HG03196 (cell line): ENCODE data around the gene CFAP69.

Experiments
- ATAC-seq: cut with Tn5 transposase; IDR thresholded peaks from one replicate; pipeline ENCODE4 v1.9.1; 2021; ENCODE audit not compliant: unreplicated experiment

CFAP69 gene, protein sequence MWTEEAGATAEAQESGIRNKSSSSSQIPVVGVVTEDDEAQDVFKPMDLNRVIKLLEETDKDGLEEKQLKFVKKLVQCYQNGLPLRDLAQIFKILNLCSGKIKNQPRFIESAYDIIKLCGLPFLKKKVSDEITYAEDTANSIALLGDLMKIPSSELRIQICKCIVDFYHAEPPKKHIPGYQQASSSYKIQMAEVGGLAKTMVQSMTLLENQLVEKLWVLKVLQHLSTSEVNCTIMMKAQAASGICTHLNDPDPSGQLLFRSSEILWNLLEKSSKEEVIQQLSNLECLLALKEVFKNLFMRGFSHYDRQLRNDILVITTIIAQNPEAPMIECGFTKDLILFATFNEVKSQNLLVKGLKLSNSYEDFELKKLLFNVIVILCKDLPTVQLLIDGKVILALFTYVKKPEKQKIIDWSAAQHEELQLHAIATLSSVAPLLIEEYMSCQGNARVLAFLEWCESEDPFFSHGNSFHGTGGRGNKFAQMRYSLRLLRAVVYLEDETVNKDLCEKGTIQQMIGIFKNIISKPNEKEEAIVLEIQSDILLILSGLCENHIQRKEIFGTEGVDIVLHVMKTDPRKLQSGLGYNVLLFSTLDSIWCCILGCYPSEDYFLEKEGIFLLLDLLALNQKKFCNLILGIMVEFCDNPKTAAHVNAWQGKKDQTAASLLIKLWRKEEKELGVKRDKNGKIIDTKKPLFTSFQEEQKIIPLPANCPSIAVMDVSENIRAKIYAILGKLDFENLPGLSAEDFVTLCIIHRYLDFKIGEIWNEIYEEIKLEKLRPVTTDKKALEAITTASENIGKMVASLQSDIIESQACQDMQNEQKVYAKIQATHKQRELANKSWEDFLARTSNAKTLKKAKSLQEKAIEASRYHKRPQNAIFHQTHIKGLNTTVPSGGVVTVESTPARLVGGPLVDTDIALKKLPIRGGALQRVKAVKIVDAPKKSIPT

DNA sequence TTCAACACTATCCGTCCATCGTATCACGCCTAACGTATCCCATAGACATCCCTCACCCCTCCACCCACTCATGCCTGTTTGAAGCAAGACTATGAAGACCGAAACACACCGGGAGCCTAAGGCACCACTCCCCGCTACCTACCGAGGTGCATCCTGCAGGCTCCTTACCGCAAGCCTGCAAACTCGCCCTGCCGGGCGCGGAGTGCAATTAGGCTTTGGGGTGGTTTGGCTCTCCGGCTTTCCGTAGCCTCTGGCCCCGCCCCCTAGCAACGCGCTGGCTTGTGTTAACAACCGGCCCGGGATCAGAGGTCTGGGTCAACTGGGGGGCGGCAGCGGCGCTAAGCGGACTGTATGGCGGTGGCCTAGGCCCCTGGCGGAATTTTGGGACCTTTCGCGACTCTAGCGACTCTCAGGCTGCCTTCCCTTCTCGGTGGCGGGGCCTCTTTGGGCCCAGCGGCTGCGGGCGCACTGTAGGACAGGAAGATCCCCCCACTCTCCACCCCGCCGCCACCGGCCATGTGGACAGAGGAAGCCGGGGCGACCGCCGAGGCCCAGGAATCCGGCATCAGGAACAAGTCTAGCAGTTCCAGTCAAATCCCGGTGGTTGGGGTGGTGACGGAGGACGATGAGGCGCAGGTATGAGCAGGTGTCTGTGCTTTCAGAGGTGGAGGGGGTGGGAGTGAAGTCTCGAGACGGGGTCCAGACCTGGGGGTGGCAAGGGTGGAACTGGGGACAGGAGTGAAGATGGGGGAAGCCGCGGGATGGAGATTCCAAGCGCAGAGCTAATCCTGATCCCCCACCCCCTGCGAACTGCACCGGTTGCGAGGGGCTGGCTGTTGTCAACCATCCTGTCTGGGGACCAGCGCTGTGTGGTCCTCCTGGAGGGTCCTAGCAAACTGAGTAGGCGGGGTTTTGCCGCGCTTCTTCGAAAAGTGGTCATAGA lies at the start of gene CFAP69:
Gene CFAP69, plus strand, starts transcription at position 266 of the 943 bp plus-strand sequence. Its CDS starts 251 bp downstream, at position 517.
- peak; percentile 91 for ATAC-seq

DNA sequence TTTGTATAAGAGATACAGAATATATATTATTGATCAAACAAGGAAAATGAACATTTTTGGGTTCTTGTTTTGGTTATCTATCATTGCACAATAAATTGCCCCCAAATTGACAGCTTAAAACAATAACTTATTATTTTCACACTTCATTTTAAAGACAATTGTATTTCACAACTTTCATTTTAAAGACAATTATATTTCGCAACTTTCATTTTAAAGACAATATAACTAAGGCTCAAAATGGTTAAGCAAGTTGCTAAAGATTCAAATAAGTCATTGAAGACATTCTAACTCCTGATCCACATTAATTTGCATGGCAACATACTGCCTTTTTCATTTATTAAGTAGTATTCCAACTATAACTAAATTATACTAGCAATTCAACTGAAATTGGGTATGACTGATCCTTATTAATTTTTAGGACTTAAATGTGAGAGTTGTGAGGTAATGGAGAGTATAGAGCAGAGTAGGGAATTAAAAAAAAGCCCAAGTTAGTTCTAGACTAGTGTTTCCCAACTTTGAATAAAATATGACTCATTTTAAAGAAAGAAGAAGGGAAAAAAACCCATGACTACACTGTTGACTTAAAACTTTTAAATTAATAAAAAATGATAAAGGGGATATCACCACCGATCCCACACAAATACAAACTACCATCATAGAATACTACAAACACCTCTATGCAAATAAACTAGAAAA lies 43.3 kb upstream of the CFAP69 start:
- no peak for ATAC-seq

DNA sequence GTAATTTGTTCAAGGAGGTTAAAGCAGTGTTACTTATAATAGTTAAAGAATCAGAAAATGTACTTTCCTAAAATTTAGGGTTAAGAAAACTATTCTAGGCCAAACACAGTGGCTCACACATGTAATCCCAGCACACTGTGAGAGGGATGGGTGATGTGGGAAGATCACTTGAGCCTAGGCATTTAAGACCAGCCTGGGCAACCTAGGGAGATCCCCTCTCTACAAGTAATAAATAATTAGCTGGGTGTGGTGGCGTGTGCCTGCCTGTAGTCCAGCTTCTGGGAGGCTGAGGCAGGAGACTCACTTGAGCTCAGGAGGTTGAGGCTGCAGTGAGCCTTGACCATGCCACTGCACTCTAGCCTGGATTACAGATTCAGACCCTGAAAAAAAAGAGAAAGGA lies 37.0 kb upstream of the CFAP69 start:
- ATAC-seq = no peak

DNA sequence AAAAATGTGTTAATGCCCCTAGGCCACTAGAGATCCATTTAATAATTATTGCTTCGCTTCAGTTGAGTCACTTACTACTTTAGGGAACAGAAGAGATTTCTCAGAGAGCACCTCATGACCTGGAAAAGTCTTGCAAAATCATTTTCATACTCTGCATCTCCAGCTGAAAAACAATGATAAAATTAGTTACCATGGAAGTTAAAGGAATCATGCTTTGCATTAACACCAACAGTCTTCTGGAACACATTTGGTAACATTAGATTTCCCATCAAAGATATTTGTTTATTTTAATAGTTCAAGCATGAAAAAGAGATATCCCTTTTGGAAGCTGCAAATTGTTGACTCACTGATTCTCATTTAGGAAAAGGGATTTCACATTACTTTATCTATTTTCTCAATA lies 35.2 kb upstream of the CFAP69 start:
- no peak for ATAC-seq

DNA sequence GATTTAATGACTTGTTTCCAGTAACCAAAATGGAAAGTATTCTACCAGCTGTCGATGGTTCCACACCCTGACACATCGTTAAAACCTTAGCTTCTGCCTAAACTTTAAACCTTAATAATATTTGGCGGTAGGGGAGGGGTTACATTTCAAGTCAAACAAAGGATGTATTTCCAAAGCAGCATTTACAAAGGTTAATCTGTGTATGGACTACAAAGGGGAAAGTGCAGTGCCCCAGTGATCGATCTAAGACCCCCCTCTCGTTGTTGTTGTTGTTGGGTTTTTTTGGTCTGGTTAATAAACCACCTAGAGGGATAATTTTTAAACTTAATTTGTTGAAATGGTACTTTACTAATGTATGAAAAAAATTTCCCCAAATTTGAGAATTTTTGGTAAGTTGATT lies 34.5 kb upstream of the CFAP69 start:
- no peak for ATAC-seq

DNA sequence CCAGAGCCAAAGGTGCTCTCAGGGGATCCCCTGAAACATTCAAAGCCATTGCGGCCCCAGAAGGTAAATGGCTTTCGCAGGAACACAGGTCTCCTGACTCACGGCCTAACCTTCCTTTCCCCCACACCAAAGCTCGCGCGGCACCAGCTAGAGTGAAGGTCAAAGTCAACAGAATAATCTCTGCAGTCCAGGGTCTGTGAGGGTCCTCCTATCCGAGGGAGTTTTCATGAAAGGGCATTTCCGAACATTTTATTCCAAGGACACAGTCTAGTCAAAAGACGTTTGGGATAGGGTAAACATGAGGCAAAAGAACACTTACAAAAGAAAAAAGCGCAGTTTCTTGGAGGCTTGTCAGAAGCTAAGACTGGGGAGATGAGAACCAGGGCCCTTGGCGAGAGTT lies 34.0 kb upstream of the CFAP69 start:
- ATAC-seq = no peak

DNA sequence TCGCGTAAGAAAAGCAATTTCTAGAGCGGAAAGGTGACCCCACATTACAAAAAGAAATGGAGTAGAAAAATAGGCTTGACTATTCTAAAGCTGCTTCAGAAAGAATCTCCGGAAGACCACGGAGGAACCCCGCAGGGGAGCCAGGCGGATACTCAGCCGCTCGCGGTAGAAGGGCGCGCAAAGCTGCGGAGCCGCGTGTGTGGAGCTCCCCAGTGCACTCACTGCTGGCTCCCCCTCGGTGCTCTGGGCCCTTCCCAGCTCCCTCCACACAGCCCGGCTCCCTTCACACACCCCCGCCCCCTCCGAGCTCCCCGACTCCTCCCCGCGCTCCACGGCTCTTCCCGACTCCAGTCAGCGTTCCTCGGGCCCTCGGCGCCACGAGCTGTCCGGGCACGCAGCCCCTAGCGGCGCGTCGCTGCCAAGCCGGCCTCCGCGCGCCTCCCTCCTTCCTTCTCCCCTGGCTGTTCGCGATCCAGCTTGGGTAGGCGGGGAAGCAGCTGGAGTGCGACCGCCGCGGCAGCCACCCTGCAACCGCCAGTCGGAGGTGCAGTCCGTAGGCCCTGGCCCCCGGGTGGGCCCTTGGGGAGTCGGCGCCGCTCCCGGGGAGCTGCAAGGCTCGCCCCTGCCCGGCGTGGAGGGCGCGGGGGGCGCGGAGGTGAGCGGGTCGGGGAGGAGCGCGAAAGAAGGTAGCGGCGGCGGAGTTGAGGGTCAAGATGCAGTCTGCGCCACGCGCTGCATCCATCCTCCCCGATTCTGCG lies 33.4 kb upstream of the CFAP69 start, which contains the start of gene STEAP2:
Gene STEAP2, plus strand, starts transcription at position 350 of the 758 bp plus-strand sequence. CDS start 13,343 bp downstream, outside the sequence.
- ATAC-seq = peak; percentile 93

DNA sequence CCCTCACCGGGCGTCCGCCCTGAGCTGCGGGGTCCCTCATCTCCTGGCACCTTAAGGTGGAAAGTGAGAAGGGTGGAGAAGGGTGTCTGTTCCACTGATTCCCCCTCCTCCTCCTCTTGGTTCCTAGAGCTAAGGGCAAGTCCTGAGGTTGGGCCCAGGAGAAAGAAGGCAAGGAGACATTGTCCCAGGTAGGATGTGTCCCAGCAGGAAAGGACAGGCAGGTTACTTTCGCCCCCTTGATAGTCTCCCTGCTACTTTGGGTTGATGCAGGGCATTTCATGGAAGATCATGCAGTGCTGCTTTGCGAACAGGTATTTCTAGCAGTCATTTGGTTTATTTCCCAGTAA lies 32.9 kb upstream of the CFAP69 start:
- ATAC-seq = no peak

DNA sequence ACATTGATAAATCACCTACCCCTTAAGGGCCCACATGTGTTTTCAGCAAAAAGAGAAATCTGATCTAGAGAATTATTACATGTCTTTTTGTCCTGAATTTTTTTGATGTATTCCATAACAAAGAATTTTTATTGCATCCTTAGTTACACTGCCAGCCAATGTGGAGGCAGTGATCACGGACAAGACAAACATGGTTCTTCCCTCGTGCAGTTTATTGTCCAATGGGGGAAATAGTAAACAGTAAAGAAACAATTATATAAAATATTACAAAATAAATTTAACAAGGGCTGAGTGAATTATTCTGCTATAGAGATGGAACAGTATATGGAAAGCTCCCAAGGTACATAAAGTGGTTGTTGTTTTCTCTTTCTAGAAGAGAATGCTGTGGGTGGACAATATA lies 31.5 kb upstream of the CFAP69 start:
- no peak for ATAC-seq

DNA sequence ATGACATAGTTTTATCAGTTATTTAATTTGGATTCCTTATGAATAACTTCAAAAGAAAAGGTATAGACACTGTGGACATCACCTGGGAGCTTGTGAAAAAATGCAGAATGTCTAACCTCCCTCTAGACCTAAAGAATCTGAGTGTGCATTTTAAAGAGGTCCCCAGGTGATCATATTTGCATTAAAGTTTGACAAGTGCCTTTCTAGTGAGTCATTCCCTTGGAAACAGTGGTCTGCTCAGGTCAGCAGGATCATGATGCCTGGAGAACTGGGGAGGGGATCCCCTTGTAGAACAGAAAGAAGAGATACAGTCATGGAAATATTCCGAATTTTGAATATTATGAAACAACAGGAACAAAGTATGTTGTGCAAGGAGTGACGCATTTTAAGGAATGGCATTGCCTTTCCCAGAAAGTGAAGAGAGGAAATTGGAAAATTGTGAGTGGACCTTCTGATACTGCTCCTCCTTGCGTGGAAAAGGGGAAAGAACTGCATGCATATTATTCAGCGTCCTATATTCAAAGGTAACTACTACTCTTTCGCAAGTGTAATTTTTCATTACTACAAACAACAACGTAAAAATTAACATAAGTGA lies 28.8 kb upstream of the CFAP69 start:
- no peak for ATAC-seq

DNA sequence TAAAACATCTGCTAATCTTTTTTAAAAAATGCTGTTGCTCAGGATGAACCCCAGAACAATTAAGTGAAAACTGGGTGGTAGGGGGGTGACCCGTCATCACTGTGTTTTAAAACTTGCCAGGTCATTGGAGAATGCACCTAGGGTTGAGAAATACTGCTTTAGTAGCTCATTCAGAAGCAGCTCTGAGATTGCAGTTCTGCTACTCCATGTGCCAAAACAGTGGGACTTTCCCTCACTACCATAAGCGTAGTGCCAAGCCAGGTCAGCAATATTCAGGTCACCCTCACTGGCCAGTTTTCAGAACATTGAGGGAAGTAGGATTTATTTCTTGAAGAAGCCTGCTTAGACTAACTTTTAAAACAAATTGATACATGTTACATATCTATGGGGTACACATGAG lies 28.2 kb upstream of the CFAP69 start:
- ATAC-seq = no peak

DNA sequence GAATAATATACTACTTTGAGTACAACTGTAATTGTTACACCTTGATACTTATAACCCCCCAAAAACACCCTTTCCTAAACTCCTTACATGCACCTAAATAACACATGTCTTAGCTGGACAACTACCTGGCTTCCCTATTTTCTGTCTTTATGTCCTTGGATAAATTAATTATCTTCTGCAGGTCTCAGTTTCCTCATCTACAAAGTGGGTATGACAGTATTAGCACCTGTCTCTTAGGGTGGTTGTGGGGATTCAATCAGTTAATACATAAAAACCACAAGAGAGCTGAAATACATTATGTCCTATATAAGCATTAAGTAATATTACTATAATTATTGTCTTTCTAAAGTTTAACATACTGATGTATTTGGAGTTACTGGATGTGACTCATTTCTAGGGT lies 22.6 kb upstream of the CFAP69 start:
- ATAC-seq = no peak

DNA sequence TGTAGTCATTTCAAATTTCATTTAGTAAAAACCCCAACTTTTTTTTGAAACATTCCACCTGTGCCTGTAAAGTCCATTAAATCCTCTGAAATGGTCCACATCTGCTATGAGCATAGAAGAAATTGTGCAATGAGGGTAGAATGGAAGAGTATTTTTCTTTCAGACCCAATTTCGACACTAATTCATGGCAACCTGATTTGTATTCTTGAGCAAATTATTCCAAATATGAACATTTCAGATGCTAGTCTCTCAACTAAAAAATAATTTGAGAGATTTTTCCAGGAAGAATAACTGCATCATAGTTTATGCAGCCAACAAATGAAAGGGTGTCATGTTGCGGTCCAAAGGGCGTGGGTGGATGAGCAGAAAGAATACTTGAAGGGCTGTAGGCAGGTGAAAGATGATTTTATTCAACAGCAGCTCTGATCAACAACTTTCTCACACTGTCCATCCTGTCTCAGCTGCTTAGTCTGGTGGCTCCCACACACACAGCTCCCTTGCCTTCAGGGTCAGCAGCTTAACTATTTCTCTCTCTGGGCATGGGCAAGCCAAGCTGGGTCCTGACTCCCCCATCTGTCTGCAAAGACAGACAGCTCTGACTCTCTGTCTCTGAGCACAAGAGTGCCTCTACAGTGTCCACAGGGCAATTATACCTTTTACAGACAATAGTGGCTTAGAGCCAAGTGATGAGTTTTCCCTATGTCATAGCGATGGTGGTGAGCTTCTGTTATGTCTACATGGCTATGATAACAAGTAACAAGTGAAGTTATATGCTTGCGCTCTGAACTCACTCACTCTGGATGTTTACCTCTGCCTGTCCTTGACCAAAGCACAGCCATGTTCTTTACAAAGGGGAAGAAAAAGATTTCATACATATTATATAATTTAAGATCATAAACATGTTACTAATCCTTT lies 21.9 kb upstream of the CFAP69 start:
- ATAC-seq = no peak

DNA sequence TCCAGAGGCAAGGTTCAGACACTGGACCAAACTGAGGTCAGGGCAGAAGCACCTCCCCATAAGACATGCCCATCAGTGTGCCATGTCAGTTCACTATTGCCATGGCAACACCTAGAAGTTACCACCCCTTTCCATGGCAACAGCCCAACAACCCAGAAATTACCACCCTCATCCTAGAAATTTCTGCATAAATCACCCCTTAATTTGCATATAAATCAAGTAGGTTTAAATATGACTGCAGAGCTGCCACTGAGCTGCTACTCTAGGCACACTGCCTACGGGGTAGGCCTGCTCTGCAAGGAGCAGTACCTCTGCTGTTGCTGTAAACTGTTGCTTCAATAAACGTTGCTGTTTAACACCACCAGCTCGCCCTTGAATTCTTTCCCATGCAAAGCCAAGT lies 20.8 kb upstream of the CFAP69 start:
- no peak for ATAC-seq

DNA sequence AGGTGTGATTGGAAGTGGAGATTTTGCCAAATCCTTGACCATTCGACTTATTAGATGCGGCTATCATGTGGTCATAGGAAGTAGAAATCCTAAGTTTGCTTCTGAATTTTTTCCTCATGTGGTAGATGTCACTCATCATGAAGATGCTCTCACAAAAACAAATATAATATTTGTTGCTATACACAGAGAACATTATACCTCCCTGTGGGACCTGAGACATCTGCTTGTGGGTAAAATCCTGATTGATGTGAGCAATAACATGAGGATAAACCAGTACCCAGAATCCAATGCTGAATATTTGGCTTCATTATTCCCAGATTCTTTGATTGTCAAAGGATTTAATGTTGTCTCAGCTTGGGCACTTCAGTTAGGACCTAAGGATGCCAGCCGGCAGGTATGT lies 19.8 kb upstream of the CFAP69 start:
- no peak for ATAC-seq

DNA sequence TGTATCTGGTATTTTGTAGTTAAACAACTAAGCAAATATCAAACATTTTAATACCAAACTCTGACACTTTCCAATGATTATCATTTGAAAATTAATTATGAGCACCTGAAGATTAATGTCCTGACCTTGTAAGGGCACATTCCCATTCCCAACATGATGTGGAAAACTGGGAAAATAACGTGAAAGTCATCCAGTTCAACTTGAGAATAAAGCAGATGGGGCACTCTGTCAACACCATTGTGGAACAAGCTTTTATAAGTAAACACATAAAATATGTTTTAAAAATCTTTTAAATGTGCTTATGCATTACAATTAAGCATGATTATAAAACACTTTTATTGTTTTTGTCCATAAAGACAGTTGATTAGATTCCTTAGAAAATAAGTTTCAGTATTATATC lies 19.4 kb upstream of the CFAP69 start:
- no peak for ATAC-seq

DNA sequence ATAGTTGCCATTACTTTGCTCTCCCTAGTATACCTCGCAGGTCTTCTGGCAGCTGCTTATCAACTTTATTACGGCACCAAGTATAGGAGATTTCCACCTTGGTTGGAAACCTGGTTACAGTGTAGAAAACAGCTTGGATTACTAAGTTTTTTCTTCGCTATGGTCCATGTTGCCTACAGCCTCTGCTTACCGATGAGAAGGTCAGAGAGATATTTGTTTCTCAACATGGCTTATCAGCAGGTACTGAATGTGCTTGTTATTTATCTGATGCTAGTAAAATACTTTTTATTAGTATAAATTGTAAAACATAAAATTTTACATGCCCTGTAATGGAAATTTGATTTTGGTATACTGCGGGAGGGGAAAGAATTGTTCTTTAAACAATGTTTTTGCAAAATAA lies 17.7 kb upstream of the CFAP69 start:
- no peak for ATAC-seq

DNA sequence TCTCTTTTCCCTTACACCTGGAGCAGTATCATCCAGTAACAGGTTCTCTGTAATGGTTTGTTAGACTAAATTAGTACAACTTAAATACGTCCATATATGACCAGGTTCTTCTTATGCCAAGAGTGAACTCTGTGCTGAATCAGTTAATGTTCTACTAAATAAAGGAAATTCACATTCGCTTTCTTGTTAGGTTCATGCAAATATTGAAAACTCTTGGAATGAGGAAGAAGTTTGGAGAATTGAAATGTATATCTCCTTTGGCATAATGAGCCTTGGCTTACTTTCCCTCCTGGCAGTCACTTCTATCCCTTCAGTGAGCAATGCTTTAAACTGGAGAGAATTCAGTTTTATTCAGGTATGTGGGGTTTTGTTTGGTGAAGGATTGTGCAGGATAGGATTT lies 15.3 kb upstream of the CFAP69 start:
- ATAC-seq = no peak
